ENCODE results near the gene SOS1.

DNA sequence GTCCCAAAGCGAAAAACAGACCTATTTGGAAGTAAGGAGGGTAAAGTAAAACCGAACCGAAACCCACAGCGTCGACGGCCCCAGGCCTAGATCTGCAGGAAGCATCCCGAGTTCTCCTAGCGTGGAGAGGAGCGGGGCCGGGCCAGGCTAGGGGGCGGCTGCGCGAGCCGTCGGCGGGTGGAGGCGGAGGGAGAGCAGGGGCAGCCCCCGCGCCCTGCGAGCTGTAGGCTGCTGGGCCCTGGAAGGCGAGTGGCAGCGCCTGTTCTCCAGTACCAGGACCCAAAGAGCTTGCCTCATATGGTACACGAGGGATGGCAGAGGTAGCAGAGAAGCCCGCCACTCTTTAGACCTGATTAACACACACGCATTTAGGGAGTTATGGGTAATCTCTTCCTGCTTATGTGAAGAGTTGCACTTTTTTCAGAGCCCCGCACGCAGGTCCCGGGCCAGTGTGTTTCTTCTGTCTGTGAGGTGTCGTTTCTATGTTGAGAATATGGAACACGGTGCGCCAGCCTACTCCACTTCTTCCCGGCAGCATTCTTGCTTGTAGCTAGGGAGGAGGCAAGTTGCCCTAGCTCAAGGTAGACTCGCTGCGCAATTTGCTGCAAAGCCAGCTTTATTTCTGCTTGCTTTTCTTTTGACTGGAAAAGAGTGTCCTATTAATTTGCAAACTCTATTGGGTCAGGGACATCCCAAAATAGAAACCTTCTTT, 160.1 kb downstream of the SOS1 start:
- TF ChIP-seq, protein P1, sequence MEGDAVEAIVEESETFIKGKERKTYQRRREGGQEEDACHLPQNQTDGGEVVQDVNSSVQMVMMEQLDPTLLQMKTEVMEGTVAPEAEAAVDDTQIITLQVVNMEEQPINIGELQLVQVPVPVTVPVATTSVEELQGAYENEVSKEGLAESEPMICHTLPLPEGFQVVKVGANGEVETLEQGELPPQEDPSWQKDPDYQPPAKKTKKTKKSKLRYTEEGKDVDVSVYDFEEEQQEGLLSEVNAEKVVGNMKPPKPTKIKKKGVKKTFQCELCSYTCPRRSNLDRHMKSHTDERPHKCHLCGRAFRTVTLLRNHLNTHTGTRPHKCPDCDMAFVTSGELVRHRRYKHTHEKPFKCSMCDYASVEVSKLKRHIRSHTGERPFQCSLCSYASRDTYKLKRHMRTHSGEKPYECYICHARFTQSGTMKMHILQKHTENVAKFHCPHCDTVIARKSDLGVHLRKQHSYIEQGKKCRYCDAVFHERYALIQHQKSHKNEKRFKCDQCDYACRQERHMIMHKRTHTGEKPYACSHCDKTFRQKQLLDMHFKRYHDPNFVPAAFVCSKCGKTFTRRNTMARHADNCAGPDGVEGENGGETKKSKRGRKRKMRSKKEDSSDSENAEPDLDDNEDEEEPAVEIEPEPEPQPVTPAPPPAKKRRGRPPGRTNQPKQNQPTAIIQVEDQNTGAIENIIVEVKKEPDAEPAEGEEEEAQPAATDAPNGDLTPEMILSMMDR (IDR thresholded peaks at IDR 0.05; ENCODE audit: low read depth, low read length, poor library complexity, severe bottlenecking), result no peak
- TF ChIP-seq EZH2phosphoT487 (IDR thresholded peaks at IDR 0.05; ENCODE audit: borderline replicate concordance, low read length), result no peak
